Parathyroid adenoma (tissue), 2 donors: ENCODE data around the gene NCBP2.

Experiments
- H2AFZ ChIP-seq: fragments of 300-600 bp; sonication (generic); one replicate; pipeline ENCODE4 v1.7.0; 2017; ENCODE audit warnings: antibody characterized with exemption, mild to moderate bottlenecking
- H3K27ac ChIP-seq: fragments of 300-600 bp; sonication (generic); one replicate; pipeline ENCODE4 v1.7.0; 2017
- H3K27me3 ChIP-seq: fragments of 300-600 bp; sonication (generic); one replicate; pipeline ENCODE4 v1.7.0; 2017; ENCODE audit warnings: low read length; ENCODE audit not compliant: control insufficient read depth, insufficient read depth
- H3K36me3 ChIP-seq: fragments of 300-600 bp; sonication (generic); one replicate; pipeline ENCODE4 v1.7.0; 2017; ENCODE audit warnings: low read length; ENCODE audit not compliant: control insufficient read depth, insufficient read depth
- H3K4me1 ChIP-seq: fragments of 300-600 bp; sonication (generic); one replicate; pipeline ENCODE4 v1.7.0; 2017; ENCODE audit warnings: control low read depth
- H3K4me2 ChIP-seq: fragments of 300-600 bp; sonication (generic); one replicate; pipeline ENCODE4 v1.7.0; 2017; ENCODE audit warnings: low read length
- H3K4me3 ChIP-seq: fragments of 300-600 bp; sonication (generic); one replicate; pipeline ENCODE4 v1.7.0; 2017; ENCODE audit warnings: low read depth, low read length
- H3K79me2 ChIP-seq: fragments of 300-600 bp; sonication (generic); one replicate; pipeline ENCODE4 v1.7.0; 2017; ENCODE audit warnings: control low read depth
- H3K9ac ChIP-seq: fragments of 300-600 bp; sonication (generic); one replicate; pipeline ENCODE4 v1.7.0; 2017; ENCODE audit warnings: mild to moderate bottlenecking
- H3K9me3 ChIP-seq: fragments of 300-600 bp; sonication (generic); one replicate; pipeline ENCODE4 v1.7.0; 2017; ENCODE audit warnings: low read length; ENCODE audit not compliant: control insufficient read depth
- TF ChIP-seq, protein P1 (sequence below): fragments of 300-600 bp; sonication (generic); IDR thresholded peaks from one replicate; pipeline ENCODE4 v1.7.0; 2017; ENCODE audit warnings: antibody characterized with exemption, mild to moderate bottlenecking
- donor health status: primary hyperparathyroidism.

The NCBP2 gene

DNA sequence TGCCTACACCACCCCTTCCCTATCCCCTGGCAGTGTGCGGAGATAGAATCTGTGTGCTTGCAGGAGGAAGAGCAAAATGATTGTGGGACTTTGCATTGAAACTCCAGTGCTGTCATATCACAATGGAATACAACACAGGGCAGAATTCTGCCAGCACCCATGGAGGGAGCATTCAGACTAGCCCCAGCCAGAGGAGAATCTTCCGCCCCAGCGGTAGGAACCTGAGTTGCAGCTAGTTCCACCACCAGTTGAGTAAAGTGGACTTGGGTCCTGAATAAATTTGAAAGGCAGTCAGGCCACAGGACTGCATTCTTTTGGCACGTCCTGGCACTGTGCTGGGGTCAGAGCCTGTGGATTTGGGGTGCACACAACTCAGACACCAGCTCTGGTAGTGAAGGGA, 27.5 kb downstream of the NCBP2 start:
- Histone ChIP-seq H2AFZ (no peak overlapping the region), H3K4me3 (no peak overlapping the region), H3K4me2 (no peak overlapping the region), H3K79me2 (peaks cover 2% of the 10 kb centered on the region), H3K36me3 (no peaks in the 10 kb centered on the region), H3K27ac (no peak overlapping the region), H3K4me1 (no peaks in the 10 kb centered on the region), H3K9ac (no peak overlapping the region), H3K27me3 (no peaks in the 10 kb centered on the region), H3K9me3 (no peaks in the 10 kb centered on the region)
- TF ChIP-seq, protein P1, sequence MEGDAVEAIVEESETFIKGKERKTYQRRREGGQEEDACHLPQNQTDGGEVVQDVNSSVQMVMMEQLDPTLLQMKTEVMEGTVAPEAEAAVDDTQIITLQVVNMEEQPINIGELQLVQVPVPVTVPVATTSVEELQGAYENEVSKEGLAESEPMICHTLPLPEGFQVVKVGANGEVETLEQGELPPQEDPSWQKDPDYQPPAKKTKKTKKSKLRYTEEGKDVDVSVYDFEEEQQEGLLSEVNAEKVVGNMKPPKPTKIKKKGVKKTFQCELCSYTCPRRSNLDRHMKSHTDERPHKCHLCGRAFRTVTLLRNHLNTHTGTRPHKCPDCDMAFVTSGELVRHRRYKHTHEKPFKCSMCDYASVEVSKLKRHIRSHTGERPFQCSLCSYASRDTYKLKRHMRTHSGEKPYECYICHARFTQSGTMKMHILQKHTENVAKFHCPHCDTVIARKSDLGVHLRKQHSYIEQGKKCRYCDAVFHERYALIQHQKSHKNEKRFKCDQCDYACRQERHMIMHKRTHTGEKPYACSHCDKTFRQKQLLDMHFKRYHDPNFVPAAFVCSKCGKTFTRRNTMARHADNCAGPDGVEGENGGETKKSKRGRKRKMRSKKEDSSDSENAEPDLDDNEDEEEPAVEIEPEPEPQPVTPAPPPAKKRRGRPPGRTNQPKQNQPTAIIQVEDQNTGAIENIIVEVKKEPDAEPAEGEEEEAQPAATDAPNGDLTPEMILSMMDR, result no peak

DNA sequence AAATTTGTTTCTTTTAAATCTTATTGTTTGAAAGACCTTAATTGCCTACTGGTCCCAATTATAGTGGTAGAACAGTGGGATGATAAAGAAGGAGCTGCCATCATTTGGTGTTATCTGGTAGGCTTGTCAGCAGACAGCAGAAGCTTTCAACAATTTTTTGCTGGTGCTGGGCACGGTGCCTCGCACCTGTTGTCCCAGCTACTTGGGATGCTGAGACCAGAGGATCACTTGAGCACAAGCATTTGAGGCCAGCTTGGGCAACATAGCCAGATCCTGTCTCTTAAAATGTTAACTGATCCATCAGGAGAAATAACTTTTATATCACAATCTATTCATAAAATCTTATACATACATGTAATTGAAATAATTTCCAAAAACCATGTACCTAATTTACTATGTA, 38.6 kb downstream of the NCBP2 start:
- Histone ChIP-seq H3K4me1 (no peaks in the 10 kb centered on the region), H3K4me2 (no peak overlapping the region), H2AFZ (no peak overlapping the region), H3K9ac (no peak overlapping the region), H3K27ac (no peak overlapping the region), H3K36me3 (no peaks in the 10 kb centered on the region), H3K9me3 (no peaks in the 10 kb centered on the region), H3K27me3 (no peaks in the 10 kb centered on the region), H3K4me3 (no peak overlapping the region), H3K79me2 (no peaks in the 10 kb centered on the region)
- TF ChIP-seq, protein P1, result no peak

DNA sequence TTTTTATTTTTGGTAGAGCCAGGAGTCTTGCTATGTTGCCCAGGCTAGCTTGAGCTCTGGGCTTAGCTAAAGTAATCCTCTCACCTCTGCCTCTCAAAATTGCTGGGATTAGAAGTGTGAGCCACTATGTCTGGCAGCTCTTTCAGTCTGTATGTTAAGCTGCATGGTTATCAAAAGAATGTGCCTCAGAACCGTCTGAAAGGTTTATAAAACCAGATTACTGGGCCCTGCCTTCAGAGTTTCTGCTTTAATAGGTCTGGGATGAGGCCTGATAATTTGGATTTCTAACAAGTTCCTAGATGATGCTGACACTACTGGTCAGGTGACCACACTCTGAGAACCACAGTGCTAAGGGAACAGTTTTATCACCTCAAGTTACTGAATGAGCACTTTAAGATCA, 40.0 kb downstream of the NCBP2 start:
- Histone ChIP-seq H3K9ac (no peak overlapping the region), H3K4me1 (peaks cover under 1% of the 10 kb centered on the region), H3K4me3 (no peak overlapping the region), H3K9me3 (no peaks in the 10 kb centered on the region), H2AFZ (no peak overlapping the region), H3K4me2 (no peak overlapping the region), H3K36me3 (no peaks in the 10 kb centered on the region), H3K27me3 (no peaks in the 10 kb centered on the region), H3K27ac (no peak overlapping the region), H3K79me2 (peaks cover 4% of the 10 kb centered on the region)
- TF ChIP-seq, protein P1, result no peak

DNA sequence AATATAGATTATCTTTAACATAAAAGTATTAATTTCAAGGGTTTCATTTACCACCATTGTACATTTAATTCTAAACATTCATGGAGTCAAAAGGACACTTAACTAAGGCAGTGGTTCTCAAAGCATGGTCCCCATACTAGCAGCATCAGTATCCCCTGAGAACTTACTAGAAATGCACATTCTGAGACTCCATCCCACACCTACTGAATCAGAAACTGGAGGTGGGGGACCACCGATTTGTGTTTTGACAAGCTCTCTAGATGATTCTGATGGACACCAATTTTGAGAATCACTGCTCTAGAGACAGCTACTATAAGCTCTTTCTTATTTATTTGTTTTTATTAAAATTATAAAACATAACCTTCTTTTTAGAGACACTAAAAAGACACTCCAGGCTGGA, 40.6 kb downstream of the NCBP2 start:
- Histone ChIP-seq H3K9me3 (no peaks in the 10 kb centered on the region), H3K27ac (no peak overlapping the region), H2AFZ (no peak overlapping the region), H3K4me1 (peaks cover 6% of the 10 kb centered on the region), H3K9ac (no peak overlapping the region), H3K79me2 (peaks cover 4% of the 10 kb centered on the region), H3K27me3 (no peaks in the 10 kb centered on the region), H3K4me2 (no peak overlapping the region), H3K4me3 (no peak overlapping the region), H3K36me3 (no peaks in the 10 kb centered on the region)
- TF ChIP-seq, protein P1, result no peak

DNA sequence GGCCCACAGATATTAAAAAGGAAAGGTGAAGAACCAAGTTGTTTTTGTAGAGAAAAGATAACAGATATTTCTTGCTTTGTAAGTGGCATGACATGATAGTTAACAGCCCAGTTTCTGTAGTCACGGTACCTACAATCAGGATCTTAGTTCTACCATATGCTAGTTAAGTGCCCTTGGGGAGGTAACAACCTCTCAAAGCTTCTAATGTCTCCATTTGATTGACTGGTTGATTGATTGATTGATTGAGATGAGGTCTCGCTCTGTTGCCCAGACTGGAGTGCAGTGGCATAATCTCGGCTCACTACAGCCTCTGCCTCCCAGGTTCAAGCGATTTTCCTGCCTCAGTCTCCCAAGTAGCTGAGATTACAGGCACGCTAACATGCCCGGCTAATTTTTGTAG, 46.1 kb downstream of the NCBP2 start:
- Histone ChIP-seq H3K4me3 (no peak overlapping the region), H2AFZ (no peak overlapping the region), H3K4me2 (no peak overlapping the region), H3K79me2 (peaks cover 37% of the 10 kb centered on the region), H3K36me3 (no peaks in the 10 kb centered on the region), H3K27ac (no peak overlapping the region), H3K9me3 (no peaks in the 10 kb centered on the region), H3K9ac (no peak overlapping the region), H3K4me1 (peaks cover 11% of the 10 kb centered on the region), H3K27me3 (no peaks in the 10 kb centered on the region)
- TF ChIP-seq, protein P1, result no peak
